ENCODE results near the gene CWC22. TPM values are rescaled to one million over a fixed set of nuclear protein-coding genes. Genes with fewer than 3 reads are reported as not detected.

The CWC22 gene
- total and polyA plus RNA-seq, 2 of the 13 experiments (the other 11 are each of a cell fraction or from before 2014, with no cell fraction given): 5.7 to 29.2 TPM

GRCh38 chr2:180000434-180000833, 6.7 kb downstream of the CWC22 start:
- DNase-seq (ENCODE audit: low spot score) (no peak), FAIRE-seq (no peak), ATAC-seq (no peak)
- Histone ChIP-seq H3K27me3 (ENCODE audit: control insufficient read depth in 1 of 2, insufficient read depth in 2 of 2, low read length in 2 of 2) (no peaks in the 10 kb centered on the region), H3K27ac (ENCODE audit: extremely low read length, insufficient read depth, low read length) (no peak overlapping the region), H3K4me2 (ENCODE audit: low read depth, low read length) (no peak overlapping the region), H3K36me3 (replicated peaks in 1 of 2; ENCODE audit: control insufficient read depth in 1 of 2, insufficient read depth in 2 of 2, low read length in 2 of 2) (no peaks in the 10 kb centered on the region; a peak in 2 of 5 replicates), H3K4me1 (ENCODE audit: insufficient read depth, low read length) (peaks cover 22% of the 10 kb centered on the region), H3K4me3 (replicated peaks in 1 of 3; ENCODE audit: insufficient read depth in 1 of 3, low read depth in 2 of 3, low read length in 3 of 3) (no peak overlapping the region), H2AFZ (ENCODE audit: low read length) (no peak overlapping the region), H3K9me3 (ENCODE audit: low read length) (no peaks in the 10 kb centered on the region), H3K79me2 (ENCODE audit: insufficient read depth, low read length) (peaks cover 90% of the 10 kb centered on the region), H3K9ac (ENCODE audit: insufficient read depth, low read depth, low read length) (no peak overlapping the region), H4K20me1 (ENCODE audit: insufficient read depth, low read length) (no peaks in the 10 kb centered on the region)
- TF ChIP-seq MYPOP (CRISPR knock-in tag; IDR thresholded peaks at IDR 0.05) (no peak), NONO (IDR thresholded peaks at IDR 0.05) (no peak), NONO (CRISPR knock-in tag; conservative IDR thresholded peaks at IDR 0.05) (no peak)
- in situ Hi-C loops (cut with HindIII; ENCODE audit: extremely low pct_ligation_motif_present, low pct_unique_long_range_greater_than_20kb): no loop called here
- no TSS peak for BruUV-seq (replicated peaks)
- ChIA-PET POLR2A (no interaction called here), CTCF (ENCODE audit: low intra/inter-chr PET ratio, low total read pairs) (no interaction called here)
- intact Hi-C loops (cut with micrococcal nuclease; ENCODE audit: unreplicated experiment): loop anchor here (10.0 kb wide), 1 partner anchor 984 kb away; the partner anchor contains the start of gene UBE2E3

- Histone ChIP-seq H4K20me1 (ENCODE audit: insufficient read depth, low read length) (peaks cover 4% of the 10 kb centered on the region; the same call in 1 of the 2 replicates), H3K27me3 (ENCODE audit: control insufficient read depth in 1 of 2, insufficient read depth in 2 of 2, low read length in 2 of 2) (no peaks in the 10 kb centered on the region), H3K9me3 (ENCODE audit: low read length) (no peaks in the 10 kb centered on the region), H2AFZ (ENCODE audit: low read length) (no peak overlapping the region), H3K4me3 (replicated peaks in 1 of 3; ENCODE audit: insufficient read depth in 1 of 3, low read depth in 2 of 3, low read length in 3 of 3) (no peak overlapping the region), H3K27ac (ENCODE audit: extremely low read length, insufficient read depth, low read length) (no peak overlapping the region), H3K9ac (ENCODE audit: insufficient read depth, low read depth, low read length) (no peak overlapping the region), H3K36me3 (replicated peaks in 1 of 2; ENCODE audit: control insufficient read depth in 1 of 2, insufficient read depth in 2 of 2, low read length in 2 of 2) (no peaks in the 10 kb centered on the region; a peak in 2 of 5 replicates), H3K4me1 (ENCODE audit: insufficient read depth, low read length) (peaks cover 10% of the 10 kb centered on the region), H3K4me2 (ENCODE audit: low read depth, low read length) (no peak overlapping the region), H3K79me2 (ENCODE audit: insufficient read depth, low read length) (peaks cover 91% of the 10 kb centered on the region)
- FAIRE-seq: no peak
- BruUV-seq (replicated peaks): no TSS peak
- 97% methylated on average over 4 of the region's 4 CpGs for WGBS (ENCODE audit: low lambda C conversion rate)
- intact Hi-C loops (cut with micrococcal nuclease; ENCODE audit: unreplicated experiment) (no loop called here), in situ Hi-C loops (cut with HindIII; ENCODE audit: extremely low pct_ligation_motif_present, low pct_unique_long_range_greater_than_20kb) (no loop called here)
- DNase-seq (ENCODE audit: low spot score): no peak
- ChIA-PET CTCF (ENCODE audit: low intra/inter-chr PET ratio, low total read pairs) (no interaction called here), POLR2A (no interaction called here)
- TF ChIP-seq FOXJ3 (CRISPR knock-in tag; IDR thresholded peaks at IDR 0.05; ENCODE audit: borderline replicate concordance) (no peak), DZIP1 (CRISPR knock-in tag; IDR thresholded peaks at IDR 0.05) (no peak), SMAD3 (CRISPR knock-in tag; IDR thresholded peaks at IDR 0.05) (no peak), SOX13 (IDR thresholded peaks at IDR 0.05) (no peak), SOX13 (CRISPR knock-in tag; conservative IDR thresholded peaks at IDR 0.05 in 1 of 2, IDR thresholded peaks at IDR 0.05 in 1 of 2) (no peak)
- ATAC-seq: no peak
These were observed 8.1 kb downstream of the CWC22 start for GRCh38 chr2:179999000-179999399.
